K562 (cell line): ENCODE results near the gene RPN1.

Experiments
- DNMT1 ChIP-seq: fragments of 450-650 bp; IDR thresholded peaks from 2 replicates; pipeline ENCODE4 v1.6.1; 2016; ENCODE audit warnings: antibody characterized with exemption, mild to moderate bottlenecking
- REST ChIP-seq, 2 experiments: fragments of 450-650 bp; formaldehyde crosslinking in 1 of 2; IDR thresholded peaks; 2 replicates each; pipeline versions ENCODE4 v1.4.0 to v1.6.1; 2014 to 2020; ENCODE audit warnings: mild to moderate bottlenecking in 2 of 2, borderline replicate concordance in 1 of 2, low read depth in 1 of 2
- SOX6 ChIP-seq: fragments of 450-650 bp; IDR thresholded peaks from 2 replicates; pipeline ENCODE4 v1.6.1; 2014; ENCODE audit warnings: mild to moderate bottlenecking
- TSHZ1 ChIP-seq: fragments of 250-450 bp; sonication (Bioruptor Pico); IDR thresholded peaks from 2 replicates; pipeline ENCODE4 v1.4.0; 2020; ENCODE audit warnings: mild to moderate bottlenecking, moderate library complexity
- ZNF274 ChIP-seq: IDR thresholded peaks from 2 replicates; pipeline ENCODE4 v1.6.1; 2011; ENCODE audit warnings: low read depth, mild to moderate bottlenecking, low read length, moderate library complexity, borderline replicate concordance
- ZNF384 ChIP-seq: IDR thresholded peaks from 2 replicates; pipeline ENCODE4 v1.6.1; 2012; ENCODE audit warnings: low read depth, low read length, improper control_type of control experiment

- TF ChIP-seq DNMT1 = no peak
- no peak for TF ChIP-seq TSHZ1 (CRISPR knock-in tag)
- no peak for TF ChIP-seq ZNF274
- no peak for TF ChIP-seq REST (IDR thresholded peaks at IDR 0.05; ENCODE audit: borderline replicate concordance)
- no peak for TF ChIP-seq REST (CRISPR knock-in tag; IDR thresholded peaks at IDR 0.05; ENCODE audit: low read depth)
- no peak for TF ChIP-seq SOX6
- TF ChIP-seq ZNF384 = no peak
Observed at GRCh38 chr3:128655531-128655930, 4.9 kb upstream of the RPN1 start.
